Cardiac septum (tissue), 1 donor: ENCODE data around the gene KRTAP10-6. TPM values are rescaled to one million over a fixed set of nuclear protein-coding genes. Genes with fewer than 3 reads are reported as not detected.
"Not testable (repeated sequence)": the region's sequence is repeated elsewhere in the genome, so short reads cannot be mapped to it uniquely, and the experiment has no call there.

Experiments used
- DNase-seq: peaks from one replicate; pipeline ENCODE4 v3.0.0-alpha.2; 2020; ENCODE audit warnings: low spot score
- intact Hi-C: fragments of 100-400 bp; cut with DNase I; formaldehyde crosslinking; loops from one replicate; pipeline ENCODE4 v1.14.0; 2022
- total RNA-seq: library from RNA; stranded (reverse); fragmentation: NEBNext Ultra II Directional; extraction: Animal tissue kit (Norgen Biotek cat#: 25700); gene quantifications from one replicate; pipeline ENCODE4 v1.2.1, GENCODE V29; 2021
- donor health status: DM: no; HTN: no; CAD: no.

KRTAP10-6 gene
- total RNA-seq, 1 donor from 2014 or later: not detected

DNA sequence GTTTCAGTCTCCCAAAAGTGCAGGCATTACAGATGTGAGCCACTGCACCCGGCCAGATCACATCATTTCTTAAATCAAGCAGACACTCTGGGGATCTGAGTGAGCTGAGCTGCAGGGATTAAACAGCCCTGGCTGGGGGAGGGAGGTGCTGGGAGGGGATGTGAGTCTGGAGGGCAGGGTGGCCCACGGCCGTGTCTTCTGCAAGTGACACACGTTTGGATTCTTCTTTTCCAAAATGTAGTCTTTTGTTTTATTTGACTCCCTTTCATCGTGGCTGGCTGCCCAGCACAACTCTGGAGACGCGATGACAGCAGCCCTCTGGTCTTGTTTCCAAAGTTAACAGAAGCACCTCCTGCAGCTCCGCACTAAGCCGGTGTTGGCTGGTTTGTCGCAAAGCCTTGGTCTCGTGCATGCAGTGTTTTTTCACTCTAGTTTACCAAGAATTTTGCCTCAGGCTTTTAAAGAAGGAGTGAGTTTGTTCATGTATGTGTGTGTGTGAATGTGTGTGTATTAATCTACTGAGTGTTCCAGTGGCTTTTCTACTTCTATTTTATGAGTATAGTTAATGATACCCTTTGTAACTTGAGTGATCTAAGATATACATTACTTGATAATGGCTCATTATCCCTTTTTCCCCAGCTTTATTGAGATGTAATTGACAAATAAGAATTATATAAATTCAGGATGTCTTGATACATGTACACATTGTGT lies 9.1 kb downstream of the KRTAP10-6 start:
- intact Hi-C loops: no loop called here
- DNase-seq: no peak

DNA sequence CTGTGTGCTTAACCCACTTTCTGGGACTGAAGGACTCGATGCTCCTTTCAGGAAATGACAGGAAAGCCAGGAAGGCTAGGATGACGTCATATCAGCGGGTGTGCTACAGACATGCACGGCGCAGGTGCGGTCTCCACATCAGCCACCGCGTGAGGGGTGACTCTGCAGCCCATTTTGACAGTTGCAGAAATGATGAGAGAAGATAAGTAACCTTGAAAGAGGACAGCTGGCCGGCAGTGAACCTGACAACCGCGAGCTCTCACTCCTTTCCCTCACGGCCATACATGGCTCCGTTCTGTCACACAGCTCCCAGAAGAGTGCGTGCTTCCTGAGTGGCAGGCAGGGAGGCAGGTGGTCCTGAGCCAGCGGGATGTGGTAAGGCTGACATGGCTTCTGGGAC lies 10.2 kb downstream of the KRTAP10-6 start:
- intact Hi-C loops: no loop called here

DNA sequence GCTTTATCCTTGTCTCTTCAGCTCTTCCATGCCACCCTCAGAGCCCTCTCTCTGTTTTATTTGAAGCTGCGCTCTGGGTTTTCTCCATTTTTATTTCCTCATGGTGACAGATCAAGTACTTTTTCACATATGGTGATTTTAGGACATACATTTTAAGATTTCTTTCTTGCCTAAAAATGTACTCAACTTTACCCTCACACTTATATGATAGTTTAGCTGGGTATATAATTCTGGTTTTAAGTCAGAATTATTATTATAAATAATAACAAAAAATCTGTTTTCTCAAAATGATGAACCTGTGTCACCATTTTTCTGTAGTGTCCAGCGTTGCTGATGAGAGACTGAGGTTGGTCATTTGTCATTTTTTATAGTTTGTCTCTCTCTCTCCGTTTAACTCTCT lies 11.1 kb downstream of the KRTAP10-6 start:
- intact Hi-C loops: no loop called here
- no peak for DNase-seq

More for the DNA sequence above, 10.2 kb downstream of the KRTAP10-6 start:
- DNase-seq: no peak

DNA sequence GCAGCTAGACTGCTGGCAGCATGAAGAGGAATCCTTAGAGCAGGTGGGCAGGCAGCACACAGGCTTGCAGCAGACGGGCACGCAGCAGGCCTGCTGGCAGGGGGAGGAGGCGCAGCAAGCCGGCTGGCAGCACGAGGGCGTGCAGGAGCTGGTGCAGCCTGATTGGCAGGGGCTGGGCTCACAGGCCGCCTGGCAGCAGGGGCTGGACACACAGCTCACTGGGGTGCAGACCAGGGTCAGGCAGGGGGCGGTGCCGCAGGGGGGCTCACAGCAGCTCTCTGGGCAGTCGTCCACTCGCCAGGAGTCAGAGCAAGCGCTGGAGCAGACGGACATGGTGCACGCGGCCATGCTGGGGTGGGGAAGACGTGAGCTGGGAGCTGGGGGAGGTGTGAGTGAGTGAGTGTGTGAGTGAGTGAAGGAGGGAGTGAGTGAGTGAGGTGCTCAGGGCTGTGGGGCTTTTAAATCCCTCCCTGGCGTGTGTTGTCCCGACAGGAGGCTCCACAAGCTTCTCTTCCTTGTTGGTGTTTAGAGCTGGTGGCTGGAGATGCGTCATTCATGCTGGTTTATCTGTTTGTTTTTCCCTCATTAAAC lies 12.0 kb downstream of the KRTAP10-6 start, which contains the start of gene KRTAP10-5:
Gene KRTAP10-5 (minus strand): TSS at position 374 of the 591 bp plus-strand sequence. CDS start 26 bp downstream, at position 348.
- DNase-seq, intact Hi-C loops: not testable (repeated sequence)

- intact Hi-C loops: no loop called here
- DNase-seq: no peak
Observed at GRCh38 chr21:44579833-44580144, 12.5 kb downstream of the KRTAP10-6 start.

DNA sequence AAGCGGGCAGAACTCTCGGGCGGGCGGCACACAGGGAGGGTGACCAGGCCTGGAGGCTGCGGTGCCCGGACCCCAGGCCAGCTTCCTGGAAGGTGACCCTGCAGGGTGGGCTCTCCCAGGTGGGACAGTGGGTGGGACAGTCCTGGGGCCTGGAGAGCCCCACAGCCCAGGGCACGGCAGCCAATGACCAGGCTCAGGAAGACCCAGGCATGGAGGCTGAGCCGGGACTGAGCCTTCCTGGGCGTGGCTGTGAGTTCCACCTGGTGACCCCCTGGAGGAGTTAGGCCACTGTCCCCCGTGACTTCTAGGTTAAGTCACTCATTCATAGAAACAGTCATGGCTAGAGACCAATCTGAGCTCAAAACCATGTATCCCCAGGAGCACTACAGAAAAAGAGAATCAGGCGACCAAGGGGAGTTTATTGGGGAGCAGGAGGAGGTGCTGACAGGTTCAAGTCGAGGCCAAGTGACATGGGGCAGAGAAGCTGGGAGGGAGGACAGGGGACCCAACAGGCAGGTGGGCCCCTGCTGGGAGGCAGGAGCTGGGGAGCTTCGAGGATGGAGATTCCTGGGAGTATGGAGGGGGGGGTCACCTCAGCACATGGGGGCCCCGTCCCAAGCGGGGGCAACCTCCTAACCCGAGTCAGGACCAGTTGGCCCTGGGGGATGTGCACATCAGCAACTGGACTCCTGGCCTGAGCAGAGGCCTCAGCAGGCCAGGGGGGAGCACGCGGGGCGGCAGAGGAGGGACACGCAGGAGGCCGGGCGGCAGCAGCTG lies 13.1 kb downstream of the KRTAP10-6 start:
- intact Hi-C loops: no loop called here
- DNase-seq: no peak

- intact Hi-C loops: no loop called here
Observed at GRCh38 chr21:44578371-44579055, 13.8 kb downstream of the KRTAP10-6 start.

GRCh38 chr21:44576025-44576420 lies 16.3 kb downstream of the KRTAP10-6 start:
- intact Hi-C loops: no loop called here
- no peak for DNase-seq

More at GRCh38 chr21:44578371-44579055, 13.8 kb downstream of the KRTAP10-6 start:
- DNase-seq: no peak

- intact Hi-C loops: no loop called here
- DNase-seq: no peak
Observed at GRCh38 chr21:44575307-44576024, 16.8 kb downstream of the KRTAP10-6 start.

DNA sequence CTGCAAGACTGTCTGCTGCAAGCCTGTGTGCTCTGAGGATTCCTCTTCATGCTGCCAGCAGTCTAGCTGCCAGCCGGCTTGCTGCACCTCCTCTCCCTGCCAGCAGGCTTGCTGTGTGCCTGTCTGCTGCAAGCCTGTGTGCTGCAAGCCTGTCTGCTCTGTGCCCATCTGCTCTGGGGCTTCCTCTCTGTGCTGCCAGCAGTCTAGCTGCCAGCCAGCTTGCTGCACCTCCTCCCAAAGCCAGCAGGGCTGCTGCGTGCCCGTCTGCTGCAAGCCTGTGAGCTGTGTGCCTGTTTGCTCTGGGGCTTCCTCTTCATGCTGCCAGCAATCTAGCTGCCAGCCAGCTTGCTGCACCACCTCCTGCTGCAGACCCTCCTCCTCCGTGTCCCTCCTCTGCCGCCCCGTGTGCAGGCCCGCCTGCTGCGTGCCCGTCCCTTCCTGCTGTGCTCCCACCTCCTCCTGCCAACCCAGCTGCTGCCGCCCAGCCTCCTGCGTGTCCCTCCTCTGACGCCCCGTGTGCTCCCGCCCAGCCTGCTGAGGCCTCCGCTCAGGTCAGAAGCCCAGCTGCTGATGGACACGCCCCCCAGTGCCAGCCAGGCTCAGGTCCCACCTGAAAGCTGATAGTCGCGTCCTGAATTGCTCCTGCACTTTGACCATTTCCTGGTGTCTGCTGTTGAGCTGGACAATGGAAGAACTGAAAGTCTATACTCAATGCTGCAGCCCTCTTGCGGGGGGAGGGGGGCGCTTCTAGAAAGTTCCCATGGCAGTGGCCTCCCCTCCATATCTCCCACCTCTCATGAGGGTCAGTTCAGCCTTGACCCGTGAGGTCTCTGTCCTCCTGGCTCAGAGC lies 17.6 kb downstream of the KRTAP10-6 start:
- intact Hi-C loops: no loop called here
- DNase-seq: no peak

GRCh38 chr21:44573630-44574456 lies 18.5 kb downstream of the KRTAP10-6 start, which contains the start of gene KRTAP10-4:
Gene KRTAP10-4, plus strand, starts transcription at chr21:44573729. Its CDS starts 30 bp downstream, at chr21:44573759.
- DNase-seq, intact Hi-C loops: not testable (repeated sequence)

GRCh38 chr21:44572959-44573583 lies 19.2 kb downstream of the KRTAP10-6 start:
- intact Hi-C loops: no loop called here
- DNase-seq: no peak

DNA sequence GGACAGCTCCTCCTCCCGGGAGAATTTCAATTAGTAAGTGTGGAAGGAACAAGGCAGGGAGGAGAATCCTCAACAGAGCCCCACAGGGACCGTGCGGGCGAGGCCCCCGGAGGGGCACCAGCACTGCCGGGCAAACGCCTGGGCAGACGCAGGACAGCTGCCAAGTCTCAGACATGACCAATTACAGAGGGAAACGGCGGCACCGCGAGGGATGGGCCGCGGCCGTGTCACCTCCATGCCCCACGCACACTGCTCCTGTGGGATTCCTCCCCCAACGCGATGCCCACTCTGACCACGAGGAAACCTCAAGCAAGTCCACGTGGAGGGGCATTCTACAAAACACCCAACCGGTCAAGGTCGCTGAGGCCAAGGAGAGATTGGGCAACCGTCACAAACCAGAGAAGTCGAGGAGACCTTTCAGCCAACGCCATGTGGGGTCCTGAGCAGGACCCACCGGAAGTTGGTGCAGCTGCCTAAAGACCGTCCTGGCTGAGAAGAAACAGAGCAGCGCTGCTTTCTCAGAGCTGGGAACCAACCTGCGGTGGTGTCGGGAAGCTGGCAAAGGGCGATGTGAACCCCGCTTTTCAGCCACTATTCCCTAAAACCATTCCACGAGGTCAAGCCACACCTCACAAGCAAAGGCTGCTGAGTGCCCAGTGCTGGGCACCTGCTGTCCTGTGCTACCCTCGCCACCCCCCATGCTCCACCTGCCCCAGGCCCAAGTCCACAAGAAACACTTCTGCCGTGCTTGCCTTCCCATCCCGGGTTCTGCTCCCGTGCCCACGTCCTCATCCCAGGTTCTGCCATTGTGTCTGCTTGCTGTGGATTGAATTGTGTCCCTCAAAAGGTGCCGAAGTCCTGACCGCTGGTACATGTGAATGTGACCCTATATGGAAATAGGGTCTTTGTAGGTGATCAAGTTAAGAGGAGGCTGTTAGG lies 20.2 kb downstream of the KRTAP10-6 start:
- DNase-seq: no peak
- intact Hi-C loops: no loop called here

- DNase-seq: no peak
- intact Hi-C loops: no loop called here
Observed at GRCh38 chr21:44571296-44571695, 21.0 kb downstream of the KRTAP10-6 start.

DNA sequence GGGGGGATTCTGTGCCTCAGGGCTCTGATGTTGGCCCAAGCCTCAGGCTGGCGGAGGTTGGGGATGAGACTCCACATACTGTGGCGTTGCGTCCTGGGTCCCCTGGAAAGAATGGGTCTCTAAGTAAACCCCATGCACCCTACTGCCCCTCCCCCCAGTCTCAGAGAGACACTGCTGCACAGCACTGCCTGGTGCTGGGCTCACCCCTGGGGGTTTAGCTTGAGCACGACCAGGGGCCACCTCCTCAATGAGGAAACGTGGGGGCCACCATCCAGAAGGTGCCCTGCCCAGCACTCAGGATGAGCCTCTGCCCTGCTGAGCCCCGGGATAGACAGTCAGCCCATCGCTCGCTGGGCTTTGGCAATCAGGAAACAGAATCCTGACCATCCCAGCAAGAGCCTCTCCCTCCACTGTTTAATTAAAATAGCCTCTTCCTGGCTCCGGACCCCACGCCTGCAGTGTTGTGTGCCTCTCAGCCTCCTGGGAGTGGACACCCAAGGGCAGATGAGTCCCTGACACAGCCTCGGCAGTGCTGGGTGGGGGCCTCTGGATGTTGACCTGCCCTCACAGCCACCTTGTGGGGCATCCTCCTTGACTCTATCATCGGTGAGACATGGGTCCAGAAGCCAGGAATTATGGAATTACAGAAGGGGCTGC lies 22.3 kb downstream of the KRTAP10-6 start:
- no peak for DNase-seq

More for the DNA sequence above, 22.3 kb downstream of the KRTAP10-6 start:
- intact Hi-C loops: no loop called here
